ENCODE results near the gene EYA2.

The EYA2 gene

DNA sequence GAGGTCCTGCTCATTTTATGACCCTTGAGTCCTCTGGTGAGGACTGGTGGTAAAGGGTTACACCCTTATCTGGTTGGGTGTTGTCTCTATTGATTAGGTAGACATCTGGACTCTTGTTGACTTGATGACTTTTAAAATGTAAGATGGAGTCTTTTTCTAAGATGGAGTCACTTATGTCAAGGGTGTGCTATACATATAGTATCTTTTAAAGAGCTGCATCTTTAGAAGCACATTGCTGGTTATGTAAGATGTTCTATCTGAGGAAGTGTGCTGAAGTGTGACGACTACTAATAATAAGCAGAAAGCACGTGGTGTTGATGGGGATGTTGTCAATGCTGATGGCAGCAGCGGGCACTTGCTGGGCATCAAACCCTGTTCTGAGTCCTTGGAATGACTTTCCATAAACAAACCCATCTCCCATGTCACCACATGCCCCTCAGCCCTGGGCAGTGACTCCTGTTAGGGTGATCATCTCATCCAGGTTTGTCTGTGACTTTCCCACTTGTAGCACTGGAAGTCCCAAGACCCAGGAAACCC lies 229.6 kb downstream of the EYA2 start:
- no peak for DNase-seq

- DNase-seq = no peak
Observed at GRCh38 chr20:47125508-47125757, 230.8 kb downstream of the EYA2 start.

DNA sequence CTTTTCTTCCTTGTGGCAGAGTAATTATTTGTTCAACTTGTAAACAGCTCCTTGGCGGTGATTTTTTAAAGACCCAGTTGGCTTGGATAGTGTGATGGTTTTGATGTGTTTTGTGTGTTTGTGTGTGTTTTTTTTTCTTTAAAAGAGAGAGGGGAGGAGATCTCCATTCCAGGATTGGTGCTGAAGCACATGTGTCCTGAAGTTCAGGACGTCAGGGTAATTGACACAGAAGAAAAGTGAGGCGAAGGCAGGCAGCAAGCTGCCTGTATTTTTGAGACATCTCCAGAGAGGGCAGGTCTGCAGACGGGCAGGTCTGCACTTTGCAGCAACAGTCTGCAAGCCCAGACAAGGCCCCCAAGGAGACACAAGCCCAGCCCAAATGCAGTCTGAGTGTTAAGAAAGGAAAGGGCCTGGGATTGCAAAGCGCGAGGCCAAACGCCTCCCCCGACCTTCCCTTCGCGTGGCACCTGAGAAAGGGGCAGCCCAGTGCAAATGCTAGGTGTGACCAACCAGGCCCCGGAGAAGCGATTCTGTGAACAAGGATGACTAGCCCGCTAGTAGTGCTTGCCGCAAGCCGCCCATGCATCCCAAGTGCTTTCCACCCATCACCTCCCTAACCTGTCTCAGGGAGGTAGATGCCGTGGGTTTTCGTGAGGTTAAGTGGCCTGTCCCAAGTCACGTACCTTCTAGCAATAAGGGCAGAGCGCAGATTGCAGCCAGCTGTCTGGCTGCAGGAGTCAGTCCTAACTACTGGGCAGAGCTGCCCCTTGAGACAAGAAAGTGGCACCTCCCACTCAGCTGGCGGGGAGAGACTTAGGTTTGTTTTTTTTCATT lies 231.3 kb downstream of the EYA2 start:
- no peak for DNase-seq

GRCh38 chr20:47126709-47127108 lies 232.1 kb downstream of the EYA2 start:
- no peak for DNase-seq

GRCh38 chr20:47127546-47127945 lies 232.9 kb downstream of the EYA2 start:
- DNase-seq = no peak

GRCh38 chr20:47127999-47128398 lies 233.4 kb downstream of the EYA2 start:
- no peak for DNase-seq

DNA sequence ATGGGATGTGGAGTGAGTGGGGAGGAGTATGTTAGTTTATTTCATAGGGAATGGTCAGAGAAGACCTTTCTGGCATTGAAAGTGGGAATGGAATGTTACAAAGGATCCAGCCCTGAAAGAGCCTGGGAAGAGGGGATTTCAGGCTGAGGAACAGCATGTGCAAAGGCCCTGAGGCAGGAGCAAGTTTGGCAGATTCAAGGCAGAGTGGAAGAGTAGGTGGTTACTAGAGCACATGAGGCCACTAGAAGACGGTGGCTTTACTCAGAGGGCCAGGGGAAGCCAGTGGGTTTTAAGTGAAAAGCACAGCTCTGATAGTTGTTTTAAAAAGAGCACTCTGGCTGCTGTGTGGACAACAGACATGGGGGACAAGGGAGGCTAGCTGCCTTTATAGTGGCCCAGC lies 234.7 kb downstream of the EYA2 start:
- DNase-seq = no peak

DNA sequence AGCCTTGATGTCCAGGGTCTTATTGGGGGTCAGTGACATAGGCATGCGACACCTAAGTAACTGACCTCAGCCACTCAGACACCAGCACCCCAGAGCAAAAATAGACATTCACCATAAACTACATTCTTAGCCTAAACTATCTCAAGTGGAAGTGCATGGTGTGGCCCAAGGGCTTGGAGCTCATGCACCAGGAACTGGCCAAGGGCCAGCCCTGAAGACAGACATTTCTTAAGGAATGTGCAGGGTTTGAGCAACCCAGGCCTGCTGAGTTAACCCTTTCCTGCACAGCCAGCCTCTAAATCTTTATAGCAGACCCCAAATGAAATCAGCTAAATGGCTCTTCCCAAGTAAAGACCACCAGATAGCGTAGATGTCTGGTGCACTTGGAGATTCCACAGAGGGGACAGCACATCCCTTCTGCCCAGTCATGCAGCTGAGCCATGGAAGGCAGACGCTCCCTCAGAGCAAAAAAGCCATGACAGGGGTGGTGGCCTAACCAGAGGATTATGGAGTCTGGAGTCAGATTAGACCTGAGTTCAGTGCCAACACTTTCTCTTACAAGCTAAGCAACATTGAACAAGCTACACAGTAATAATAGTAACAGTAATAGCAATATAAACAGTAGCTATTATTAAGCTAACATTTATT lies 239.3 kb downstream of the EYA2 start:
- no peak for DNase-seq

- DNase-seq = no peak
Observed at GRCh38 chr20:47136782-47137181, 242.1 kb downstream of the EYA2 start.

DNA sequence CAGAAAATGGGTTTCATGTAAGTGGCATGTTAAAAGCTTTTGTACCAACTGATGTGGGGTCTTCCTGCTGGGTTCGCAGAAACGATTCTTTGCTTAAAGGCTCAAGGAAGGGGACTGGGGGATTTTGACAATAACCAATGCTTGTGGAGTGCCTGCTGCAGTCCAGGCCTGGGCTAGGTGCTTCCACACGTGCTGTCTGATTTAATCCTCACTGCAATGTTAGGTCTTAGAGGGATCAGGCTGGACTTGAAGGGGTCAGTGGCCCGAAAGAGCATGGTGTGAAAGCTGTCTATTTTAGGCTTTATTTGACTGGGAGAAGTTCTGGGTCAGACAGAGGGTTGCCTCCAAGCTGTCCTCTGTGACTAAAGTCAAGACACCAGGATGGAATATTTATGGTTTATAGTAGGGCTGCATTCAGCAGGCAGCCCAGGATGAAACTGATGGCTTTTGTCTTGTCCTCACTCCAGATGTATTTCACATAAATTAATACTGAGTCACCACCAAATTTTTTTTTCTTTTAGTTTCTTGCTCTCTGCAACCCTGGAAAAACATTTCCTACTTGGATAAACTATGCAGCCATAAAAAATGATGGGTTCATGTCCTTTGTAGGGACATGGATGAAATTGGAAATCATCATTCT lies 242.7 kb downstream of the EYA2 start:
- no peak for DNase-seq

- DNase-seq = no peak
Observed at GRCh38 chr20:47139934-47140535, 245.4 kb downstream of the EYA2 start.

- DNase-seq = no peak
Observed at GRCh38 chr20:47141350-47141921, 246.8 kb downstream of the EYA2 start.

- no peak for DNase-seq
Observed at GRCh38 chr20:47141941-47142773, 247.5 kb downstream of the EYA2 start.

DNA sequence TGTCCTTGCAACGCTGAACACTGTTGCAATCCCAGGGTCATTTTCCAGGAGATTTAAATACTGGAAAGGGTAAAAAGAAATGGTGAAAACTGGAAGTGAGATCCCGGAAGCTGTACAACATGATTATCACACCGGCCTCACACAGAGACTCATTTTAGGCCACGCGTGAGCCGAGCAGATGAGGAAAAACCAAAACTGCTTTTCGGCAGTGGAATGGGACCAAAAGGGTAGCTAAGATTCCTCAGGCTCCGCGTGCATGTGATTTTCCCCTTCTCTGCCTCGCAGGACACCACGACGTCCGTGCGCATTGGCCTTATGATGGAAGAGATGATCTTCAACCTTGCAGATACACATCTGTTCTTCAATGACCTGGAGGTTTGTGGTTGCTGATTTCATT lies 248.1 kb downstream of the EYA2 start:
- no peak for DNase-seq

DNA sequence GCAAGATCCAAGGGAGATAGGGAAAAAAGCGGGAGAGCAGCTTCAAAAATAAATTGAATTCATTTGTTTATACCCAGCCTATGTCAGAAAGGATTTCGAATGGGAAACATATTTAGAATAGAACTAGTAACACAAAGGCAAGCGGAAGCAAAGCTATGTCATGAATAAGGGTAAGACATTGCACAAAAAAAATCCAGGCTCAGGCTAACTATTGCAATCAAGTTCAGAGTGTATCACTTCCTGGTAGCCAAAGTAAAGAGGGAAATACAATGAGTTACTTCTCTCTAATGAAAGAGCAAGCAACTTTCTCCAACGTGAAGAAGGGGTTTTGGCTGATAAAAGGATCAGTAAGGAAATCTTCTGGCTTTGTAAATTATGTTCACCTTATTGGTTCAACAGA lies 249.0 kb downstream of the EYA2 start:
- DNase-seq = no peak

DNA sequence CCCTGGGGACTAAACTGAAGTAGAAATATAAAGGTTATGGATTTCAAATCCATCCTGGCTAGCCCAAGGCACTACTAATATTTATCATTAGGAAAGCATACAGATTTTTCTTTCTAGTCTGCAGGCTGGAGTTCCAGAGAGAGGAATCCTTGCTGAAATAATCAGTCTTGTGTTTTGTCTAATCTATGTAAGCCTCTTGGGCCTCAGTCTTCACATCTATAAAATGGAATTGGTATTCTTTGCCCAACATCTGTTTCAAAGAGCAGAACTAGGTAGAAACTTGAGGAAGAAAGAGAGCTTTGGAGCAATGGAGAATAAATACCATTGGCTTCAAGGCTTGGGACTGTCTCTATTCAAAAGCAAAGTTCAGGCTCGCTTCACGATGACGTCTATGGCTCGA lies 249.8 kb downstream of the EYA2 start:
- DNase-seq = no peak

DNA sequence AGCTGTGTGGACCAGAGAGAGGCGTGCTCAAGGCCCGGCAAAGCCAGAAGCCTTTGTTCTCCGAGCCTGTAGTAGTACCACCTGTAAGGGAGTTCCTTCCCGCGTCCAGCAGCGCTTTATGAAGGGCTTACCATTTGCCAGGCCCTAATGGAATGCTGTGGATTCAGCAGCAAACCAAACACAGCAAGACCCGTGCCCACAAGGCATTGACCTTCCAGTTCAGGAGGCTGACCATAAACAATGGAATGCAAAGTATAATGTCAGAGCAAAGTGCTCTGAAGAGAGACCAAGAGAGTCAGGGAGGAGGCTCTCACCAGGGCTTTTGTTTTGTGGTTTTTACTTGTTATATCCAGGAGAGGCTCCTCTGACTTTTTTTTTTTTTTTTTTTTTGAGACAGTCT lies 252.0 kb downstream of the EYA2 start:
- DNase-seq = no peak

DNA sequence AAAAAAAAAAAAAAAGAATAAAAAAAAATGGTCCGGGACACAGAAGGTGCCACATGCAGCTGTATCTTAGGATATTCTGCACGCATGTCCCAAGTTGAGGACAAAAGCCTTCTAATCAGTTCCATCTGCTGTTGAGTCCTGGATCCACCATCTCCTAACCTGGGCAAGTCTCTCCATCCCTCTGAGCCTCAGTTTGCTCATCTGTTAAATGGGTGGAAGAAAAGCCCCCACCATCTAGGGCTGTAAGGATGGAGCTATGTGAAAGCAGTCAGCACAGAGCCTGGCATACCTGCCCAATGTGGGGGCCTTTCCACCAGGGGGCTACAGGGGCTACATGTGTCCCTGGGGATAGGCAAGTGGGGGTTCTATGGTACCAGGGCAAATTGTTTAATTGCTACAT lies 253.4 kb downstream of the EYA2 start:
- no peak for DNase-seq

DNA sequence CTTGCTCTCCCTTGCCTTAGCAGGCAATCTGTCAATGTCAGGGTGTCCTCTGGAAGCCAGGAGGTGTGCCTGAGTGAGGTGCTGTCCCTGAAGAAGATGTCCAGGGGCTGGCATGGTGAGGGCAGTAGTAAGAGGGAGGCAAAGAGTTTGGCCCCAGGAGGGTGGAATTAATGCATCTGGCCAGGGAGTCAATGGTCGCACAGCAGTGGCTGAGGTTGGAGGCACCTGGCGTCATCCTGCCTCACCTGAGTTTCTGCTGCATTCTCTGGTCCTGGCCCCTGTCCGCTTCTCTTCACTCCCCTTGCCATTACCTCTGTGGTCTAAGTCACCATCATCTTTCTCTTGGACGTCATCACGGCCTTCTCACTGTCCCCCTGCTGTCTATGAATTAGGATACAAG lies 255.3 kb downstream of the EYA2 start:
- no peak for DNase-seq

- DNase-seq = no peak
Observed at GRCh38 chr20:47150403-47151152, 255.9 kb downstream of the EYA2 start.

DNA sequence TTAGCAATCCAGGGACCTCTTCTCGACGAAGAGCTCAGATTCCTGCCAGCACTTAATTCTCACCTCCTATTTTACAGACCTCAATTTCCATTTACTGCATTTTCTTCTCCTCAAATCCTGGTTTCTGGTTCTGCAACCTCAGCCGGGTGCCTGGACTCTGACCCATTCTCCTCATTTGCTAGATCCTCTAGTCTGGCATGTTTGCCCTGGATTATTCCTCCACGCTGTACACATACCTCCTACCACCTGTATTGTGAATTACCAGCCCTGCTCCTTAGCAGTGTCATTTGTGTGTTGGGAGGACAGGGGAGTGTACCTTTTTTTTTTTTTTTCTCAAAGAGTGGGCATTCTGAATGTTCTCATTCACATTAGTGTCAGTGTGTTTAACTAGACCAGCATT lies 257.4 kb downstream of the EYA2 start:
- no peak for DNase-seq

DNA sequence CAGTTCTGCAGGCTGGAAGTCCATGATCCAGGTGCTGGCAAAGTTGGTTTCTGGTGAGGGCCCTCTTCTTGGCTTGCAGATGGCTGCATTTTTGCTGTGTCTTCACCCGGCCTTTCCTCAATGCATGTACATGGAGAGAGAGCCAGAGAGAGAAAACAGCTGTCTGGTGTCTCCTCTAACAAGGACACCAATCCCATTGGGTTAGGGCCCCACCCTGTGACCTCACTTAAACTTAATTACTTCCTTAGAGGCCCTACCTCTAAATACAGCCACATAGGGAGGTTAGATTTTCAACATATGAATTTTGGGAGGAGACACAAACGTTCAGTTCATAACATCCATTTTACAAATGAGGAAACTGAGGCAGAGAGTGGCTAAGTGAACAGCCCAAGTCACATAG lies 259.4 kb downstream of the EYA2 start:
- DNase-seq = no peak

Data from activated T-cell treated with anti-CD3 and anti-CD28 coated beads, Interleukin-2, amount 50 U/mL, for 1 hour (primary cell).